Limb (tissue), 2 donors: Measurements from ENCODE around the gene R3HDM4.

Experiments
- DNase-seq, 2 donors: peaks; one replicate each; pipeline ENCODE4 v3.0.0-alpha.2; 2016; ENCODE audit errors: extremely low spot score in 2 of 2

Gene R3HDM4

GRCh38 chr19:947707-948539 lies 34.9 kb upstream of the R3HDM4 start:
- no peak for DNase-seq

GRCh38 chr19:947090-947706 lies 34.2 kb upstream of the R3HDM4 start:
- no peak for DNase-seq

GRCh38 chr19:945401-946252 lies 32.6 kb upstream of the R3HDM4 start:
- no peak for DNase-seq

DNA sequence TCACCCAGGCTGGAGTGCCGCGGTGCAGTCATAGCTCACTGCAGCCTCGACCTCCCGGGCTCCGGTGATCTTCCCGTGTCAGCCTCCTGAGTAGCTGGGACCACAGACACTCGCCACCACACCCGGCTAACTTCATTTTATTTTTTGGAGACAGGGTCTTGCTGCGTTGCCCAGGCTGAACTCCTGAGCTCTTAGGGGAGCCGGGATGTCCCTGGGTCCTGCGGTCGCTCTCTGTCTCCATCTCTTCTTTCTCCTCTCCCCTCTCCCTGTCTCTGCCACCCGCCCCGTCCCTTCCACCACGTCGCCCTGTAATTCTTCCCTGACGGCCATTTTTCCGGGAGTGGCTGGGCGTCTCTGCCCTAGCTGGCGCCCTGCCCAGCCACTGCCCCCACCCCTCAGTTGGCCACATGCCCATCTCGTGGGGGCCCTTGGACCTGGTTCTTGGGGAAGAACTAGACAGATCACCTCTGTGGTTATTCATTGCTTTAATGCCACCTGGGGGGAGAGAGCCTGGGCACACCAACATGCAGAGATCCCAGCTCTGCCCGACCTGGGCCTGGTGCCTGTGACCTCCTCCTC lies 31.7 kb upstream of the R3HDM4 start:
- DNase-seq: peak in 1 of 2 donors; percentile 59

GRCh38 chr19:944171-944567 lies 31.1 kb upstream of the R3HDM4 start:
- peak in 1 of 2 donors; percentile 66 for DNase-seq

GRCh38 chr19:943551-944170 lies 30.6 kb upstream of the R3HDM4 start:
- no peak for DNase-seq

GRCh38 chr19:942133-942645 lies 29.2 kb upstream of the R3HDM4 start:
- no peak for DNase-seq

- no peak for DNase-seq
Observed at GRCh38 chr19:941292-942132, 28.5 kb upstream of the R3HDM4 start.

DNA sequence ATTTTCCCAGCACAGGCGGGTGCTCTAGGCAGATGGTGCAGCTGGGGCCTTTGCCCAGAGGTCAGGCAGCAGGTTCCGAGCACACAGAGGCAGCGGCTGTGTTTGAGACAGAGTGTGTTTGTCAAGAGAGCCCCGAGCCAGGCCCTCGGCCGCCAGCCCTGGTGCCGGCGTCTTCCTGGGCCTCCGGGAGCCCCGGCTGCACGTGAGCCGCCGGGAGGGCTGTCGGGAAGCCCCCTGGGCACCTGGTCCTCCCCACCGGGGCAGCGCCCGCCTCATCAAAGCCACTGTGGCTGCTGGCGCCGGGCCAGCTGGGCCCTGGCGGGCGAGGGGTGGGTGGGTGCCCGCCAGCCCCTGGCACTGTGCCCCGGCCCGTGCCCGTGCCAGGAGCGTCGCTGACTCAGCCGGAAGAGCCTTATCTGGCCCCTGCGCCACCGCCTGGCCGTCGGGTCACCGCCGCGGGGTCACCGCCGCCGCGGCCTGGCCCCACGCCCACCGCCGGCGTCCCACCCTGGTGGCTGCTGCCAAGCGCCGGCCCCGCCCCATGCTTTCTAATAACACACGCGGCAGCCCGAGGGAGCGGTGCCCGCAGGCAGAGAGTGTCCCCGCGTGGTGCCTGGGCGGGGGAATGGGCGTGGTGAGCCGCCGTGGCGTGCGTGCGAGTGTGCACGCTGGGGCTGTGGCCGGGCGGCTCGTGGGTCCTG lies 27.7 kb upstream of the R3HDM4 start:
- DNase-seq: peak in 1 of 2 donors; percentile 44

DNA sequence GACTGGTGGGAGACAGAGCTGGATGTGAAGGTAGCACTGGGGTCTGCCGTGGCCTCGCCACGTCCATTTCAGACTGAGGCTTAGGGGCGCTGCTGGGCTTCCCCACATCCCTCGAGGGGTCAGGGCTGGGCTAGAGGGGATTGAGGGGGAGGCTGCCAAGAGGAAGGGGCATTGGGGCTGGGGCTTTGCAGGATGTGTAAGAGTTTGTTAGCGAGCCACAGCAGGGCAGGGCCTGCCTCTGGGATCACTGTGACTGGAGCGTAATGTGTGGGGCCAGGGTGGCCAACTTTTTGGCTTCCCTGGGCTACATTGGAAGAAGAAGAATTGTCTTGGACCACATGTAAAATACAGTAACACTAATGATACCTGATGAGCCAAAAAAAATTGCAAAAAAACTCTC lies 26.9 kb upstream of the R3HDM4 start:
- no peak for DNase-seq

GRCh38 chr19:939439-939838 lies 26.4 kb upstream of the R3HDM4 start:
- no peak for DNase-seq

- no peak for DNase-seq
Observed at GRCh38 chr19:938233-938923, 25.4 kb upstream of the R3HDM4 start.

GRCh38 chr19:937259-937694 lies 24.3 kb upstream of the R3HDM4 start:
- no peak for DNase-seq

DNA sequence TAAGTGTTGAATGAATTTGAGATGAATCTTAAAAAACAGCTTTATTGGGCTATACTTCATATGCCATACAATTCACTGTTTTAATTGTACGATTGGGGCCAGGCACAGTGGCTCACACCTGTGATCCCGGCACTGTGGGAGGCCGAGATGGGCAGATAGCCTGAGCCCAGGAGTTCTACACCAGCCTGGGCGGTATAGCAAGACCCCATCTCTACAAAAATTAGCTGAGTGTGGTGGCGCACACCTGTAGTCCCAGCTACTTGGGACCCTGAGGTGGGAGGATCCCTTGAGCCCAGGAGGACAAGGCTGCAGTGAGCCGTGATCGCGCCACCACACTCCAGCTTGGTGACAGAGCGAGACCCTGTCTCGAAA lies 23.1 kb upstream of the R3HDM4 start:
- no peak for DNase-seq

GRCh38 chr19:934865-935479 lies 22.0 kb upstream of the R3HDM4 start:
- DNase-seq: peak; percentile 72 to 83

DNA sequence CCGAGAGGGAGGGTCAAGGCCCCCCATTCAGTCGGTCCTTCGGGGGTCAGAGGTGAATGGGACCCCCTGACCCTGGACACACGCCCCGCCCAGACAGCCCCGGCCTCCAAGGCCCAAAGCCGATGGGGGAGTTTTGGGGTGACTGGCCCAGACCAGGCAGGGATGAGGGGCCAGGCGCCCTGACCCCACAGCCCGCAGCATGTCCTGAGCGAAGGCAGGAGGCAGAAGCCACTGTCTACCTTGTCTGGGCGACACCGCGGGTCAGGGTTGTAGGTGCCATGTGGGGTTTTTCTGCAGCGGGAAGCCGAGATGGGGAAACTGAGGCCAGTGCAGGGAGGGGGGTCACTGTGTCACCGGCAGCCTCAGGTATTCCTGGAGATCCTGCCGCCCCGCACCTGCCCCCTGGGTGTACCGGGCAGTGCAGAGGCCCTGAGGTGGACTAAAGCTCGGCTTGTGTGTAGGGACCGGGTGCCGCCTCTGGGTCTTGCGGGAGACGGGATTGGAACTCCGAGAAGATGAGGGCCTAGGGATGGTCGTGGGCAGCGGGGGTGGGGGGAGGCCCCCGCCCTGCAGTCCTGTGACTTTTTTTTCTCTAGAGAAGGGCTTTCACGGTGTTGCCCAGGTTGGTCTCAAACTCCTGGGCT lies 21.3 kb upstream of the R3HDM4 start:
- no peak for DNase-seq

GRCh38 chr19:933553-933882 lies 20.5 kb upstream of the R3HDM4 start:
- DNase-seq: no peak
